Measurements from ENCODE around the gene TMEM170A. TPM values are rescaled to one million over a fixed set of nuclear protein-coding genes. Genes with fewer than 3 reads are reported as not detected.

The TMEM170A gene
- total and polyA plus RNA-seq, 2 donors (not counting 1 experiment from before 2014, with no cell fraction given): 21.8 to 37.9 TPM

DNA sequence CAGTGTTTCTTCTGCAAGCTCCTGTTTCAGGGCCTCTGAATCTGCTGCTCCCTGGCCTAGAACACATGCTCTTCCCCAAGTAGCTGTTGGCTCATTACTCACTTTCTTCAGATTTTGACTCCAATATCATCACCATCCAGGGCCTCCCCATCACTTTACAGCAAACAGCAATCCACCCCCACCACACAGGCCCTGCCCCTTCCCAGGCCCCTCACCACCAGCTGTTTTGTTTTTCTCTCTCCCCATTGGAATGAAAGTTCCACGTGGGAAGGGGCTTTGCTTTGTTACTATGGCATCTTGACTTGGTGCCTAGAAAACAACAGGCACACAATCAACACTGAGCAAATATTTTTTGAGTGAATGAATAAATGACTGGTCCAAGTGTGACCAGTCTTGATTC, 4.0 kb downstream of the TMEM170A start:
- intact Hi-C loops (cut with micrococcal nuclease): no loop called here
- Histone ChIP-seq H3K4me2 (replicated peaks; ENCODE audit: low read depth, low read length, poor library complexity, severe bottlenecking) (no peak overlapping the region), H4K20me1 (ENCODE audit: control insufficient read depth, insufficient read depth, low read length, poor library complexity, severe bottlenecking) (peaks cover 69% of the 10 kb centered on the region), H3K36me3 (replicated peaks in 1 of 2; ENCODE audit: control extremely low read depth in 1 of 2, control insufficient read depth in 1 of 2, extremely low read depth in 1 of 2, insufficient read depth in 2 of 2, low read length in 1 of 2) (peaks cover 0 to 3% of the 10 kb centered on the region in 2 experiments), H3K4me3 (ENCODE audit: control extremely low read depth in 1 of 5, extremely low read depth in 1 of 5, insufficient read depth in 1 of 5, low read depth in 2 of 5, low read length in 4 of 5) (no peak overlapping the region), H3K9me3 (ENCODE audit: control extremely low read depth in 1 of 3, control insufficient read depth in 2 of 3, insufficient read depth in 1 of 3, low read length in 2 of 3) (peaks cover 0 to 3% (median 0%) of the 10 kb centered on the region in 3 donors), H3K79me2 (ENCODE audit: control insufficient read depth, insufficient read depth, low read length) (peaks cover 90% of the 10 kb centered on the region), H3K27me3 (replicated peaks in 1 of 4; ENCODE audit: control extremely low read depth in 1 of 4, control insufficient read depth in 3 of 4, insufficient read depth in 4 of 4, low read length in 3 of 4) (no peaks in the 10 kb centered on the region), H3K4me1 (ENCODE audit: control insufficient read depth in 2 of 2, insufficient read depth in 2 of 2, low read length in 2 of 2) (peaks cover 15 to 18% of the 10 kb centered on the region in 2 donors), H2AFZ (ENCODE audit: insufficient read depth, low read depth, low read length, poor library complexity, severe bottlenecking) (no peak overlapping the region), H3K9ac (ENCODE audit: low read length) (no peak overlapping the region), H3K27ac (ENCODE audit: low read length in 2 of 2) (no peak overlapping the region)
- no CpG with 5 or more reads among the region's 1 CpG for WGBS (ENCODE audit: insufficient coverage)
- Mint-ChIP-seq H3K4me3 (no peak overlapping the region), H3K9me3 (ENCODE audit: insufficient read depth) (no peaks in the 10 kb centered on the region), H3K27ac (no peak overlapping the region), H3K4me1 (peaks cover 56% of the 10 kb centered on the region), H3K27me3 (no peaks in the 10 kb centered on the region)
- ChIA-PET POLR2A (no interaction called here), CTCF (no interaction called here)
- no peak for ATAC-seq (ENCODE audit: low read depth)
- TF ChIP-seq, protein P1, sequence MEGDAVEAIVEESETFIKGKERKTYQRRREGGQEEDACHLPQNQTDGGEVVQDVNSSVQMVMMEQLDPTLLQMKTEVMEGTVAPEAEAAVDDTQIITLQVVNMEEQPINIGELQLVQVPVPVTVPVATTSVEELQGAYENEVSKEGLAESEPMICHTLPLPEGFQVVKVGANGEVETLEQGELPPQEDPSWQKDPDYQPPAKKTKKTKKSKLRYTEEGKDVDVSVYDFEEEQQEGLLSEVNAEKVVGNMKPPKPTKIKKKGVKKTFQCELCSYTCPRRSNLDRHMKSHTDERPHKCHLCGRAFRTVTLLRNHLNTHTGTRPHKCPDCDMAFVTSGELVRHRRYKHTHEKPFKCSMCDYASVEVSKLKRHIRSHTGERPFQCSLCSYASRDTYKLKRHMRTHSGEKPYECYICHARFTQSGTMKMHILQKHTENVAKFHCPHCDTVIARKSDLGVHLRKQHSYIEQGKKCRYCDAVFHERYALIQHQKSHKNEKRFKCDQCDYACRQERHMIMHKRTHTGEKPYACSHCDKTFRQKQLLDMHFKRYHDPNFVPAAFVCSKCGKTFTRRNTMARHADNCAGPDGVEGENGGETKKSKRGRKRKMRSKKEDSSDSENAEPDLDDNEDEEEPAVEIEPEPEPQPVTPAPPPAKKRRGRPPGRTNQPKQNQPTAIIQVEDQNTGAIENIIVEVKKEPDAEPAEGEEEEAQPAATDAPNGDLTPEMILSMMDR (IDR thresholded peaks at IDR 0.05): no peak
- no peak for TF ChIP-seq EZH2 (IDR thresholded peaks at IDR 0.05; ENCODE audit: borderline replicate concordance, insufficient read depth, low read depth, low read length, poor library complexity, severe bottlenecking)
- DNase-seq: no peak

DNA sequence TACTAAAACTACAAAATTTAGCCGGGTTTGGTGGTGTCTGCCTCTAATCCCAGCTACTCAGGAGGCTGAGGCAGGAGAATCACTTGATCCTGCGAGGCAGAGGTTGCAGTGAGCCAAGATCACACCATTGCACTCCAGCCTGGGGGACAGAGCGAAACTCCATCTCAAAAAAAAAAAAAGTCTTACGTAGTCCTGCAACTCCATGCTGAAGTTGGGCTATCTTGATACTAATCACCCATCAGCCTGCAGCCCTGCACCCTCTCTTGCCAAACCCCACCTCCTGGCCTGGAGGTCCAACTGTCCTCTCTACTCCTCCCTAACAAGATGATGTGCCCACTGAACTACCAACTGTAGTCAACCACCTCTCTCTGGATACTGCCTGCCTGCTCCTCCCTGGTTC, 4.8 kb downstream of the TMEM170A start:
- peaks cover 55% of the 10 kb centered on the region for H3K4me1 Mint-ChIP-seq
- H3K9me3 ChIP-seq (ENCODE audit: control extremely low read depth in 1 of 3, control insufficient read depth in 2 of 3, insufficient read depth in 1 of 3, low read length in 2 of 3): no peaks in the 10 kb centered on the region
- H3K9ac ChIP-seq (ENCODE audit: low read length): no peak overlapping the region
- no peak for ATAC-seq (ENCODE audit: low read depth)
- H3K4me1 ChIP-seq (ENCODE audit: control insufficient read depth in 2 of 2, insufficient read depth in 2 of 2, low read length in 2 of 2): peaks cover 14 to 15% of the 10 kb centered on the region in 2 donors
- peaks cover 75% of the 10 kb centered on the region for H4K20me1 ChIP-seq (ENCODE audit: control insufficient read depth, insufficient read depth, low read length, poor library complexity, severe bottlenecking)
- TF ChIP-seq, protein P1 (IDR thresholded peaks at IDR 0.05): no peak
- no peak for TF ChIP-seq EZH2 (IDR thresholded peaks at IDR 0.05; ENCODE audit: borderline replicate concordance, insufficient read depth, low read depth, low read length, poor library complexity, severe bottlenecking)
- H3K27ac ChIP-seq (ENCODE audit: low read length in 2 of 2): no peak overlapping the region
- ChIA-PET POLR2A (no interaction called here), CTCF (no interaction called here)
- H3K27me3 Mint-ChIP-seq: no peaks in the 10 kb centered on the region
- no peaks in the 10 kb centered on the region for H3K27me3 ChIP-seq (replicated peaks in 1 of 4; ENCODE audit: control extremely low read depth in 1 of 4, control insufficient read depth in 3 of 4, insufficient read depth in 4 of 4, low read length in 3 of 4)
- no peak for DNase-seq
- peaks cover 0 to 3% of the 10 kb centered on the region in 2 experiments for H3K36me3 ChIP-seq (replicated peaks in 1 of 2; ENCODE audit: control extremely low read depth in 1 of 2, control insufficient read depth in 1 of 2, extremely low read depth in 1 of 2, insufficient read depth in 2 of 2, low read length in 1 of 2)
- H2AFZ ChIP-seq (ENCODE audit: insufficient read depth, low read depth, low read length, poor library complexity, severe bottlenecking): no peak overlapping the region
- intact Hi-C loops (cut with micrococcal nuclease): no loop called here
- H3K79me2 ChIP-seq (ENCODE audit: control insufficient read depth, insufficient read depth, low read length): peaks cover 94% of the 10 kb centered on the region
- no peaks in the 10 kb centered on the region for H3K9me3 Mint-ChIP-seq (ENCODE audit: insufficient read depth)
- H3K4me2 ChIP-seq (replicated peaks; ENCODE audit: low read depth, low read length, poor library complexity, severe bottlenecking): no peak overlapping the region
- no peak overlapping the region for H3K4me3 Mint-ChIP-seq
- 92% methylated on average over 4 of the region's 4 CpGs for WGBS (ENCODE audit: insufficient coverage)
- no peak overlapping the region for H3K27ac Mint-ChIP-seq
- H3K4me3 ChIP-seq (ENCODE audit: control extremely low read depth in 1 of 5, extremely low read depth in 1 of 5, insufficient read depth in 1 of 5, low read depth in 2 of 5, low read length in 4 of 5): no peak overlapping the region

Measured in B cell (primary cell).